ENCODE results near the gene RCOR2. TPM values are rescaled to one million over a fixed set of nuclear protein-coding genes. Genes with fewer than 3 reads are reported as not detected.
"Not testable (repeated sequence)": the region's sequence is repeated elsewhere in the genome, so short reads cannot be mapped to it uniquely, and the experiment has no call there.

Gene RCOR2
- total RNA-seq, 2 donors from 2014 or later: 0.32 TPM; not detected in 1

- H3K9me3 Mint-ChIP-seq: no peaks in the 10 kb centered on the region
- peaks cover 5% of the 10 kb centered on the region for H3K36me3 Mint-ChIP-seq (ENCODE audit: low read depth)
- peak overlapping the region; percentile 86 for H3K27ac Mint-ChIP-seq
- peak; percentile 20 for ATAC-seq (replicated peaks)
- H3K4me1 Mint-ChIP-seq: peaks cover 62% of the 10 kb centered on the region
- H3K27me3 Mint-ChIP-seq: no peaks in the 10 kb centered on the region
- H3K4me3 Mint-ChIP-seq: peak overlapping the region; percentile 76
These were observed 47.3 kb downstream of the RCOR2 start for GRCh38 chr11:63869683-63870082.

- Mint-ChIP-seq H3K27me3 (no peaks in the 10 kb centered on the region), H3K9me3 (no peaks in the 10 kb centered on the region), H3K4me1 (peaks cover 62% of the 10 kb centered on the region), H3K27ac (peak overlapping the region; percentile 86), H3K4me3 (peak overlapping the region; percentile 76), H3K36me3 (ENCODE audit: low read depth) (peaks cover 5% of the 10 kb centered on the region)
- no peak for ATAC-seq (replicated peaks)
These were observed 47.8 kb downstream of the RCOR2 start for GRCh38 chr11:63869171-63869591.

GRCh38 chr11:63868399-63869064 is 48.4 kb downstream of the RCOR2 start:
- no peak for ATAC-seq (replicated peaks)
- Mint-ChIP-seq H3K27ac (peak overlapping the region; percentile 16), H3K36me3 (ENCODE audit: low read depth) (peaks cover 5% of the 10 kb centered on the region), H3K27me3 (no peaks in the 10 kb centered on the region), H3K9me3 (no peaks in the 10 kb centered on the region), H3K4me1 (peaks cover 62% of the 10 kb centered on the region), H3K4me3 (peak overlapping the region; percentile 76)

GRCh38 chr11:63867511-63867910 is 49.5 kb downstream of the RCOR2 start:
- H3K4me1 Mint-ChIP-seq: peaks cover 69% of the 10 kb centered on the region
- ATAC-seq (replicated peaks): no peak
- peaks cover 14% of the 10 kb centered on the region for H3K36me3 Mint-ChIP-seq (ENCODE audit: low read depth)
- H3K27me3 Mint-ChIP-seq: no peaks in the 10 kb centered on the region
- H3K9me3 Mint-ChIP-seq: no peaks in the 10 kb centered on the region
- H3K4me3 Mint-ChIP-seq: no peak overlapping the region
- no peak overlapping the region for H3K27ac Mint-ChIP-seq

- H3K4me1 Mint-ChIP-seq: peaks cover 65% of the 10 kb centered on the region
- no peaks in the 10 kb centered on the region for H3K9me3 Mint-ChIP-seq
- no peaks in the 10 kb centered on the region for H3K27me3 Mint-ChIP-seq
- peak overlapping the region; percentile 48 for H3K4me3 Mint-ChIP-seq
- ATAC-seq (replicated peaks): peak; percentile 85
- peaks cover 22% of the 10 kb centered on the region for H3K36me3 Mint-ChIP-seq (ENCODE audit: low read depth)
- H3K27ac Mint-ChIP-seq: peak overlapping the region; percentile 29
These were observed 50.8 kb downstream of the RCOR2 start for GRCh38 chr11:63866211-63866610.

GRCh38 chr11:63863620-63864019 is 53.3 kb downstream of the RCOR2 start:
- not testable (repeated sequence) for H3K27me3 Mint-ChIP-seq; H3K27ac Mint-ChIP-seq; ATAC-seq (replicated peaks); H3K4me3 Mint-ChIP-seq; H3K9me3 Mint-ChIP-seq
- Mint-ChIP-seq H3K36me3 (ENCODE audit: low read depth) (peaks cover 31% of the 10 kb centered on the region), H3K4me1 (peaks cover 40% of the 10 kb centered on the region)

GRCh38 chr11:63862923-63863322 is 54.0 kb downstream of the RCOR2 start:
- ATAC-seq (replicated peaks): no peak
- no peaks in the 10 kb centered on the region for H3K9me3 Mint-ChIP-seq
- H3K27me3 Mint-ChIP-seq: no peaks in the 10 kb centered on the region
- peaks cover 34% of the 10 kb centered on the region for H3K4me1 Mint-ChIP-seq
- peak overlapping the region; percentile 56 for H3K4me3 Mint-ChIP-seq
- H3K36me3 Mint-ChIP-seq (ENCODE audit: low read depth): peaks cover 31% of the 10 kb centered on the region
- peak overlapping the region; percentile 78 for H3K27ac Mint-ChIP-seq

Other genes starting within 250 kb of the RCOR2 start
- 10 to 100 TPM; 31.1 to 33.3 TPM for gene ATL3, start 245.8 kb downstream of the RCOR2 start, total RNA-seq
- gene RTN3, start 235.7 kb downstream of the RCOR2 start, total RNA-seq: 10 to 100 TPM; 53.2 to 59.3 TPM
- gene ZFTA, start 148.4 kb downstream of the RCOR2 start, total RNA-seq: 1 to 10 TPM in 1 of 2 donors, under 1 TPM in 1; 0.45 to 1.3 TPM
- gene SPINDOC, start 103.7 kb downstream of the RCOR2 start, total RNA-seq: 10 to 100 TPM; 26.0 to 51.8 TPM
- gene MARK2, start 78.1 kb downstream of the RCOR2 start, total RNA-seq: 10 to 100 TPM; 24.1 to 35.8 TPM
- gene NAA40, start 21.8 kb upstream of the RCOR2 start, total RNA-seq: 10 to 100 TPM; 20.2 to 30.9 TPM
- gene COX8A, start 57.5 kb upstream of the RCOR2 start, total RNA-seq: 100 to 1,000 TPM; 329 to 461 TPM
- gene OTUB1, start 69.3 kb upstream of the RCOR2 start, total RNA-seq: 10 to 100 TPM; 59.4 to 84.2 TPM
- gene FLRT1, start 118.8 kb upstream of the RCOR2 start, total RNA-seq: not detected
- 1 to 10 TPM; 5.4 to 9.6 TPM for gene MACROD1, start 248.9 kb upstream of the RCOR2 start, total RNA-seq

All from activated T-helper 17 cell treated with anti-CD3 and anti-CD28 coated beads, Interleukin-2, amount 50 U/mL, for 72 hours (primary cell).